Measurements from ENCODE around the gene MRPL18. TPM values are rescaled to one million over a fixed set of nuclear protein-coding genes. Genes with fewer than 3 reads are reported as not detected.

MRPL18 gene
- total RNA-seq, 2 donors from 2014 or later: 65.8 to 82.4 TPM

DNA sequence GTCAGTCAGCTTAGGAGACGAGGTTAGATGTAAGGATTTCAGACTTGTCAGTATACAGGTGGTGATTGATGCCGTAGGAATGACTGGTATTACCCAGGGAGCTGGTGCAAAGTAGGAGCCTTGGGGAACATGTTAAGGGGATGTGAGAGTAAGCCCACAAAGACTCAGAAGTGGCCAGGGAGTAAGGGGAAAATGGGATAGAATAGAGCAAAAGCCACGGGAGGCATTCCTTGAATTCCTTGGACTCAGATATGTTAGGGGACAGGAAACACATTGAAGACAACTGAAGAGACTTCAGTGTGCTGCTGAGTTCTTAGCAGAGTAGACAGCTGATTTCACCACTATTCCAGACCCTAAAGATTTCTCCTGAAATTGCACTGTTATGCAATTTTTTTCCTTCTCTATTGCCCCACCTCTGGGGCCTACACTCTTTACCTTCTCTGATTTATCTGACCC lies 29.6 kb upstream of the MRPL18 start:
- Mint-ChIP-seq H3K4me1 (ENCODE audit: low read depth in 2 of 2) (peaks cover 32% of the 10 kb centered on the region in 2 donors), H3K9me3 (no peaks in the 10 kb centered on the region), H3K27ac (peak overlapping the region; percentile 53 to 89), H3K4me3 (peak overlapping the region; percentile 90), H3K27me3 (no peaks in the 10 kb centered on the region), H3K36me3 (peaks cover 23% of the 10 kb centered on the region)
- ATAC-seq: no peak
- no peak for DNase-seq (ENCODE audit: low spot score)

DNA sequence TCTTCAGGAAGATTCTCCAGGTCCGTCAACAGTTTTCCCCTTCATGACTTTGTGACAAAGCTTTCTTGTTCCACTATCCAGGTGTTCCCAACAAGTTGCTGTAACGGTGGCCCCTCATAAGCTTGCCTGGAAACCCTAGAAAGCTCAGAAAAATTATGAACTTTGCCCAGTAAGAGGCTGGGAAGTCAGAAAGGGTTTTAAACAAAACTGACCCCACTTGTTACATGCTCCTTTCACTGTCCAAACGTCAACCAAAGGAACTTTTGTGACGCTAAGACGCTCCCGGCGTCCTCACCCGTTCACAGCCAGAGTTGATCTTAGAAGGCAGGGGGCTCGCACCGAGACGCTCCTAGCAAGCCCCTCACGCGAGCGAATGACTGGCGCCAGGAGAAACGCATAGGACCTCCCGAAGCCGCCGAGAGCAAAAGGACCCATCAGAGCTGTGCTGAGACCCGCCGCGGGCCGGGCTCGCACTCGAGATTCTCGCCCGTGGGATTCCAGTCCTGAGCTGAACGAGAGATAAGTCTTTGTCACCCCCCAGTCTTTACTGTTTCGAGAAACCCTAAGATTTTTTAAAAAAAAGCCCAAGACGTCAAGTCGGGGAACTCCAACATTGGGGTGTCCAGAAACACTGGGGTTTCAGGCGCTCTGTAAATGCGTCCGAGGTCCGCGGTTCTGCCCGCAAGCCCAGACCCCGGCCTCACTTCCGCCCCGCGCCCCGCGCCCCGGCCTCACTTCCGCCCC lies 29.0 kb upstream of the MRPL18 start:
- no peaks in the 10 kb centered on the region for H3K9me3 Mint-ChIP-seq
- ATAC-seq: peak in 1 of 2 donors; percentile 2
- H3K4me1 Mint-ChIP-seq (ENCODE audit: low read depth in 2 of 2): peaks cover 32% of the 10 kb centered on the region in 2 donors
- peak overlapping the region; percentile 53 to 89 for H3K27ac Mint-ChIP-seq
- DNase-seq (ENCODE audit: low spot score): no peak
- H3K36me3 Mint-ChIP-seq: peaks cover 20% of the 10 kb centered on the region
- peak overlapping the region; percentile 90 for H3K4me3 Mint-ChIP-seq
- no peaks in the 10 kb centered on the region for H3K27me3 Mint-ChIP-seq

DNA sequence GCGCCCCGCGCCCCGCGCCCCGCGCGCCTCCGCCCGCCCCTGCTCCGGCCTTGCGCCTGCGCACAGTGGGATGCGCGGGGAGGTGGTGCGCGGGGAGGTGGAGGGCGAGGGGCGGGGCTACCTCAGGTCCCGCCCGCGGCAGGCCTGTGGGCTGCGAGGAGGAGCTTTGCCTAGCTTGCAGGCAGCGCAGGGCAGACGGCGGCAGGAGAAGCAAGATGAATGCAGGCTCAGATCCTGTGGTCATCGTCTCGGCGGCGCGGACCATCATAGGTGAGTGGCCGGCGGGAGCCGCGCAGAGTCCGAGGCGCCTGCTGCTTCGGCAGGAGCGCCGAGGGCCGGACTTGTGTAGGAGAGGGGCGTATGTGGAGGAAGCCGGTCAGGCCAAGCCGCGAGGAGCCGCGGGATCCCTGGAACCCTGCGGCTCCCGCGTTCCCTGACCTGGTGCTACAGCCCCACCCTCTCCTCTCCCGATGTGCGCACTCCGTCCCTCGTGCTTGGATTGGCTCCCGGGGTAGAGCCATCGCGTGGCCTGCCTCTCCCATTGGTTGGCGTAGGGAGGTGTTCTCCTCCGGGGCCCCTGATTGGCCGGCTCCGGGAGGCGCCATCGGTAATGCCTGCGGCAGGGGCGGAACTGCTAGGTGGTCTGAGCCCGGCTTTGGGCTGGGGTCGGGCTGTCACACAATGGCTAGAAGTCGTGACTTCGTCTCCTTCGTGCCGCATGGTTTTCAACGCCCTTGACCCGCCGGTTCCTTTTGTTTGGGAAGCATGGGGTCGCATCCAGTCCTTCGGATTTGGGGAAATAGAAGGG lies 28.2 kb upstream of the MRPL18 start, which contains the start of gene ACAT2:
Gene ACAT2 (plus strand): TSS at position 173 of the 808 bp plus-strand sequence. CDS start 43 bp downstream, at position 216.
- Mint-ChIP-seq H3K36me3 (peaks cover 20% of the 10 kb centered on the region), H3K4me3 (peak within 1 kb of the TSS; percentile 90), H3K27ac (peak within 1 kb of the TSS; percentile 53 to 89), H3K4me1 (ENCODE audit: low read depth in 2 of 2) (peaks cover 32% of the 10 kb centered on the region in 2 donors), H3K27me3 (no peaks in the 10 kb centered on the region), H3K9me3 (no peaks in the 10 kb centered on the region)
- DNase-seq (ENCODE audit: low spot score): peak; percentile 97
- ATAC-seq: peak; percentile 98

DNA sequence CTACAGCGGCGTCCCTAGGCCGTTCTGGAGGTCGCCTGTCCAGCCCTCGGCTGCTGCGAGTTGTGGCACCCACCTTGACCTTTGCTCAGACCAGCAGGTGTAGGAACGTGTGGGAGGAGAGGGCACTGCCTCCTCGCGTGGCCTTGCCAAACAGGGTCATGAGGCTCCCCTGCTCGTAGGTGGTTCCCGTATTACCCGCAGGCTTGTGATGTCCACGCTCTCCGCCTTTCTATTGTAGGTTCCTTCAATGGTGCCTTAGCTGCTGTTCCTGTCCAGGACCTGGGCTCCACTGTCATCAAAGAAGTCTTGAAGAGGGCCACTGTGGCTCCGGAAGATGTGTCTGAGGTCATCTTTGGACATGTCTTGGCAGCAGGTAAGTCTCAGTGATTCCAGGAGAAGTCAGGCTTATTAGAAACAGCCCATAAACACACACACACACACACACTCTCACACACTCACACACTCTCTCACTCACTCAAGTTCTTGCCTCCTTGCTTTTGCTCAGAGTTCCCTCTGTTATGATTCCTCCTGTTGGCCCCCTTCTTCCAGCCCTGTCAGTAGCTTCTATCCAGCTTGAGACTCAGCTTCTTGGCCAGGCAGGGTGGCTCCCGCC lies 27.5 kb upstream of the MRPL18 start:
- Mint-ChIP-seq H3K9me3 (no peaks in the 10 kb centered on the region), H3K4me3 (peak overlapping the region; percentile 90), H3K4me1 (ENCODE audit: low read depth in 2 of 2) (peaks cover 32% of the 10 kb centered on the region in 2 donors), H3K27me3 (no peaks in the 10 kb centered on the region), H3K36me3 (peaks cover 24% of the 10 kb centered on the region), H3K27ac (peak overlapping the region; percentile 53 to 89)
- DNase-seq (ENCODE audit: low spot score) (no peak), ATAC-seq (no peak)

DNA sequence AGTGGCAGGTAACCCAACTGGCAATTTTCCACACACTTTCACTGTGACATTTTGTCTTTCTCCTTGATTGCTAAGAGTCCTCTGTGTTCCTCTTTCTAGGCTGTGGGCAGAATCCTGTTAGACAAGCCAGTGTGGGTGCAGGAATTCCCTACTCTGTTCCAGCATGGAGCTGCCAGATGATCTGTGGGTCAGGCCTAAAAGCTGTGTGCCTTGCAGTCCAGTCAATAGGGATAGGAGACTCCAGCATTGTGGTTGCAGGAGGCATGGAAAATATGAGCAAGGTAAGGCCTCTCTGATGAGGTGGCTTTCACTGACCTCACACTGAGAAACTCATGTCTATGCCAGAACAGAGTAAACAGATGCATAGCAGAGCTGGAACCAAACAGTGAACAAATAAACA lies 23.4 kb upstream of the MRPL18 start:
- ATAC-seq (no peak), DNase-seq (ENCODE audit: low spot score) (no peak)
- no peaks in the 10 kb centered on the region for H3K9me3 Mint-ChIP-seq
- peaks cover 7 to 15% of the 10 kb centered on the region in 2 donors for H3K4me1 Mint-ChIP-seq (ENCODE audit: low read depth in 2 of 2)
- H3K27me3 Mint-ChIP-seq: no peaks in the 10 kb centered on the region
- H3K27ac Mint-ChIP-seq: no peak overlapping the region
- H3K36me3 Mint-ChIP-seq: peaks cover 40% of the 10 kb centered on the region
- no peak overlapping the region for H3K4me3 Mint-ChIP-seq

DNA sequence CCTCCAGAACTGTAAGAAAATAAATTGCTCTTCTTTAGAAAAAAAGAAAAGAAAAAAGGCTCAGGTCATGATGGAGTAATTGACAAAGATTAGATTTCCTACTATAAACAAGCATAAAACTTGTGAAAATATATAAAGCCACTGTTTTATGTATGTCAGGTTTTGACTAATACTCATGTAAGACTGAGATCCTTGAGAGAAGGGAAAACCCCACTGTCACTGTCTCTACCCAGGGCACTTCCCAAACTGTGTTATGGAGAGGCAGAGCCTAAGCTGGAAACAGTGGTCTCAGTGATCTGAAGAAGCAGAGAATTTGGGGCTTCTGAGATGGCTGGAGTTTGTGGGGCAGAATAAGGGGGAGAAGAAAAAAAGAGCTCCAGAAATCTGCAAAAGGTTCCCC lies 20.8 kb upstream of the MRPL18 start:
- Mint-ChIP-seq H3K36me3 (peaks cover 34% of the 10 kb centered on the region), H3K27me3 (no peaks in the 10 kb centered on the region), H3K4me3 (no peak overlapping the region), H3K4me1 (ENCODE audit: low read depth in 2 of 2) (peaks cover 0 to 5% of the 10 kb centered on the region in 2 donors), H3K9me3 (no peaks in the 10 kb centered on the region), H3K27ac (no peak overlapping the region)
- DNase-seq (ENCODE audit: low spot score): no peak
- ATAC-seq: no peak

DNA sequence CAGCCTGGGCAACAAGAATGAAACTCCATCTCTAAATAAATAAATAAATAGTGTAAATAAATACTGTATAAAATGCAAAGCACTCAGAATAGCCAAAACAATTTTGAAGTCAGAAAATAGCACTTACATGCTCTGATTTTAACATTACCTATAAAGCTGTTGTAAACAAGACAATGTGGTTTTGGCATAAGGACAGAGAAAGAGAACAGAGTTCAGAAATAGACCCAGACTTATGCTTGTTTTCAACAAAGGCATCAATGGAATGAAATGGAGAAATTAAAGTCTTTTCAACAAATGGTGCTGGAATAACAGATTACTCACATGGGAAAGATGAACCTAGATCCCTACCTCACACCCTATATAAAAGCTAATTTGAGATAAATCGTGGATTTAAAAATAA lies 18.1 kb upstream of the MRPL18 start:
- H3K27me3 Mint-ChIP-seq: no peaks in the 10 kb centered on the region
- no peak overlapping the region for H3K4me3 Mint-ChIP-seq
- H3K27ac Mint-ChIP-seq: no peak overlapping the region
- no peak for ATAC-seq
- peaks cover 0 to 9% of the 10 kb centered on the region in 2 donors for H3K4me1 Mint-ChIP-seq (ENCODE audit: low read depth in 2 of 2)
- DNase-seq (ENCODE audit: low spot score): no peak
- H3K9me3 Mint-ChIP-seq: no peaks in the 10 kb centered on the region
- H3K36me3 Mint-ChIP-seq: peaks cover 30% of the 10 kb centered on the region

DNA sequence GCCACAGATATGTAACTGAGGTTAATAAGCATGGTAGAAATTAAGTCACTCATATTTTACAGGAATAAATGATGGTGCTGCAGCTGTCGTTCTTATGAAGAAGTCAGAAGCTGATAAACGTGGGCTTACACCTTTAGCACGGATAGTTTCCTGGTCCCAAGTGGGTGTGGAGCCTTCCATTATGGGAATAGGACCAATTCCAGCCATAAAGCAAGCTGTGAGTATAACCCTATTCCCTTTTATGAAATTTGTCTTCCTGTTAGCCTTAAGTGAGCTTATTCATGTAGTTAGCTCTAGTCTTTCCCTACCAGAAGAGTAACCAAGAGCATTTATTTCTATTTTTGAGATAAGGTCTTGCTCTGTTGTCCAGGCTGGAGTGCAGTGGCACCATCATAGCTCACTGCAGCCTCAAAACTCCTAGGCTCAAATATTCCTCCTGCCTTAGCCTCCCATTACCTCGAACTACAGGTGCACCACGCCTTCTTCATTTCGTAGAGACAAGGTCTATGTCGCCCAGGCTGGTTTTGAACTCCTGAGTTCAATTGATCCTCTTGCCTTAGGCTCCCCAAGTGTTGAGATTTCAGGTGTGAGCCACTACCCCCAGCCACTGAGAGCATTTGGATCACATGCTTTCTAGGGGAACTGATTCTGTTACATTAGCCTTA lies 12.9 kb upstream of the MRPL18 start:
- Mint-ChIP-seq H3K9me3 (no peaks in the 10 kb centered on the region), H3K27me3 (no peaks in the 10 kb centered on the region), H3K4me3 (no peak overlapping the region), H3K27ac (peak overlapping the region; percentile 34 to 37), H3K36me3 (peaks cover 39% of the 10 kb centered on the region), H3K4me1 (ENCODE audit: low read depth in 2 of 2) (peaks cover 6 to 15% of the 10 kb centered on the region in 2 donors)
- no peak for ATAC-seq
- no peak for DNase-seq (ENCODE audit: low spot score)

DNA sequence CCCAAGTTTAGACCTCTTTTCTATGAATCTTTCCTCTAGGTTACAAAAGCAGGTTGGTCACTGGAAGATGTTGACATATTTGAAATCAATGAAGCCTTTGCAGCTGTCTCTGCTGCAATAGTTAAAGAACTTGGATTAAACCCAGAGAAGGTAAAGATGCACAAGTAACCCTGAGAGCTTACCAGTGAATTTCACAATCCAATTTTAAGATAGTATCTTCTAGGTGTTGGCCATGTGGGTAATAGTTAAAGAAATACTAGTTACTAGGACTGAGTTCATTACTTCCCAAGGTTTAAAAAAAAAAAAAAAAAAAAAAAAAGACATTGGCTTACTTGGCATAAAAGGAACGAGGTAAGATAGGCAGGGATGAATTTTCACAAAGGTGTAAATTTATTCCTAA lies 12.1 kb upstream of the MRPL18 start:
- Mint-ChIP-seq H3K4me3 (no peak overlapping the region), H3K9me3 (no peaks in the 10 kb centered on the region), H3K4me1 (ENCODE audit: low read depth in 2 of 2) (peaks cover 14 to 22% of the 10 kb centered on the region in 2 donors), H3K27me3 (no peaks in the 10 kb centered on the region), H3K27ac (peak overlapping the region; percentile 37 to 51), H3K36me3 (peaks cover 47% of the 10 kb centered on the region)
- DNase-seq (ENCODE audit: low spot score) (no peak), ATAC-seq (no peak)

DNA sequence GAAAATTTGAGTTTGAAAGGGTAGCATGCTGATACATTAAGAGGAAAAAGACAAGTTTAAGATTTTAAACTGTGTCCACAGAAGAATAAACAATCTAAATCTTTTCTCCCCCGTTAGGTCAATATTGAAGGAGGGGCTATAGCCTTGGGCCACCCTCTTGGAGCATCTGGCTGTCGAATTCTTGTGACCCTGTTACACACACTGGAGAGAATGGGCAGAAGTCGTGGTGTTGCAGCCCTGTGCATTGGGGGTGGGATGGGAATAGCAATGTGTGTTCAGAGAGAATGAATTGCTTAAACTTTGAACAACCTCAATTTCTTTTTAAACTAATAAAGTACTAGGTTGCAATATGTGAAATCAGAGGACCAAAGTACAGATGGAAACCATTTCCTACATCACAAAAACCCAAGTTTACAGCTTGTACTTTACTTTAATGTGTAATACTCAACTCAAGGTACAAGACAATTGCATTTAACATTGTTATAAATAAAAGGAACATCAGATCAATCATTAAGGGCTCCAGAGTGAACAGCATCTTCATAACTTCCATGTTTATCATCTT lies 11.6 kb upstream of the MRPL18 start:
- Mint-ChIP-seq H3K27ac (peak overlapping the region; percentile 37 to 51), H3K36me3 (peaks cover 49% of the 10 kb centered on the region), H3K4me1 (ENCODE audit: low read depth in 2 of 2) (peaks cover 14 to 22% of the 10 kb centered on the region in 2 donors)

DNA sequence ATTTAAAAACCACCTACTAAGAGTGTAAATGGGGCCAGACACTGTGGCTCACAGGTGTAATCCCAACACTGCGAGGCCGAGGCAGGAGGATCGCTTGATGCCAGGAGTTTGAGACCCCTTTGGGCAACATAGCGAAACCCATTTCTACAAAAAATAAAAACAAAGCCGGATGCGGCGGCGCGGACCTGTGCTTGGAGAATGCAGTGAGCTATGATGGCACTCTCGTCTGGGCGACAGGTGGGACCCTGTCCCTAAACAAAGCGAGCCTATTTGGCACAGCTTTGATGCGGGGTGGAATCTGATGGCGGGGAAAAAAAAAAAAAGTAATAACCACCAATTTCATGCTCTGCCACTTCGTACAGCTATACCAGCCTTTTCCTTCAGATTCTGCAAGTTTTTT lies 2.0 kb upstream of the MRPL18 start:
- DNase-seq (ENCODE audit: low spot score): no peak
- Mint-ChIP-seq H3K9me3 (no peaks in the 10 kb centered on the region), H3K4me3 (peak overlapping the region; percentile 92), H3K36me3 (peaks cover 52% of the 10 kb centered on the region), H3K27ac (peak overlapping the region; percentile 92 to 99), H3K27me3 (no peaks in the 10 kb centered on the region), H3K4me1 (ENCODE audit: low read depth in 2 of 2) (peaks cover 34 to 57% of the 10 kb centered on the region in 2 donors)
- ATAC-seq: no peak

More for the DNA sequence above, 11.6 kb upstream of the MRPL18 start:
- DNase-seq (ENCODE audit: low spot score) (no peak), ATAC-seq (no peak)
- Mint-ChIP-seq H3K9me3 (no peaks in the 10 kb centered on the region), H3K27me3 (no peaks in the 10 kb centered on the region), H3K4me3 (no peak overlapping the region)

DNA sequence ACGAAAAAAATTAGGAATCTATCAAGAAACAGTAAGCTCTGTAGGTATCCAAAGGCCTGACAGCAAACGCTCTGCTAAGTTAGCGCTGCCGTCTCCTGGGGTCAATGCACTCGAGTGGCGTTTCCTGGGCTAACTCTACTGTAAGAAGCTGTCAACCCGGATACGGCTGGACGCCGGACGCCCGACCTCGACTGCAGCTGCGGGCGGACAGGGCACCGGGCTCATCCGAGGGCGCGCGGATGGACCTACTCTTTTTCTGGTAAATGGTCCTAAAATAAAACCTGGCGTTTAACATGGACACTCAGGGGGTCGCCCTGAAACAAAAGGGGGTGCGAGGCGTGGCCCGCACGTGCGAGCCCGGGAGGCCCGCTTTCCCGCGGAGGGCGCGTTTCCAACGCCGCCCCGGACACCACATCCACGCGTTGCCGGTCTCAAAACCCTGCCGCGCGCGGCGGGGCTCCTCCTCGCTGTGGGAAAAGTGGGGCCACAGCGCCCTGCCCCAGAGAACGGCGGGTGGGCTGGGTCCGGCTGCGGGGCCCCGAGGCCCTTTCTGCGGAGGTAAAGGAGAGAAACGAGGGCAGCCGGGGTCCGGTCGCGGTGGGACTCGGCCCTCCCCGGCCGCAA lies 1.4 kb upstream of the MRPL18 start:
- Mint-ChIP-seq H3K27me3 (no peaks in the 10 kb centered on the region), H3K9me3 (no peaks in the 10 kb centered on the region), H3K4me1 (ENCODE audit: low read depth in 2 of 2) (peaks cover 34 to 57% of the 10 kb centered on the region in 2 donors), H3K36me3 (peaks cover 47% of the 10 kb centered on the region), H3K27ac (peak overlapping the region; percentile 92 to 99), H3K4me3 (peak overlapping the region; percentile 92)
- DNase-seq (ENCODE audit: low spot score) (peak; percentile 64), ATAC-seq (no peak)
